GM12864 (cell line): ENCODE measurements around the gene POLA1.

Source experiments
- DNase-seq: peaks from one replicate; pipeline ENCODE4 v3.0.0-alpha.2; 2011; ENCODE audit warnings: low read depth
- H3K4me3 ChIP-seq: 2 replicates; pipeline ENCODE4 v1.5.1; 2011; ENCODE audit warnings: mild to moderate bottlenecking, low read depth, low read length, control low read depth
- TF ChIP-seq, protein P1 (sequence below): IDR thresholded peaks from 2 replicates; pipeline ENCODE4 v1.5.1; 2011; ENCODE audit warnings: low read depth, mild to moderate bottlenecking, moderate library complexity, low read length, control low read depth, inconsistent platforms; ENCODE audit errors: missing control alignments

Gene POLA1

DNA sequence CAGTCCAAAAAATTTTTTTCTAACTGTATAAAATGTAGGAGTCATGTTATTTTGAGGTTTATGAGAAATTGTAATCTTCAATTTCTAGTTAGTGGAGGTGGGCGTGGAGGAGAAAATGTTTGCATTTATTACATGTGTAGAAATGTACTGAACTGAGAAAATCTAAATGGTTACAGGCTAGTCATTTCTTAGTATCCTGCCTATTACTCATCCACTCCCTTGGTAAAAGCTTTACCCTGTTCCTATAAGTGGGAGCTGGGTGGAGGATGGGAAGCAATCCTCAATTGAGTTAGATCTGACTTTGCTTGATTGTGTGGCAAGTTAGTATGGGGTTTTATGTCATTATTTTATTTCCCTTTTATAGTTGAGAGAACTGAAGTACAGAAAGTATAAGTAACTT lies 73.8 kb downstream of the POLA1 start:
- DNase-seq, result no peak
- H3K4me3 ChIP-seq, result no peak overlapping the region
- TF ChIP-seq, protein P1, sequence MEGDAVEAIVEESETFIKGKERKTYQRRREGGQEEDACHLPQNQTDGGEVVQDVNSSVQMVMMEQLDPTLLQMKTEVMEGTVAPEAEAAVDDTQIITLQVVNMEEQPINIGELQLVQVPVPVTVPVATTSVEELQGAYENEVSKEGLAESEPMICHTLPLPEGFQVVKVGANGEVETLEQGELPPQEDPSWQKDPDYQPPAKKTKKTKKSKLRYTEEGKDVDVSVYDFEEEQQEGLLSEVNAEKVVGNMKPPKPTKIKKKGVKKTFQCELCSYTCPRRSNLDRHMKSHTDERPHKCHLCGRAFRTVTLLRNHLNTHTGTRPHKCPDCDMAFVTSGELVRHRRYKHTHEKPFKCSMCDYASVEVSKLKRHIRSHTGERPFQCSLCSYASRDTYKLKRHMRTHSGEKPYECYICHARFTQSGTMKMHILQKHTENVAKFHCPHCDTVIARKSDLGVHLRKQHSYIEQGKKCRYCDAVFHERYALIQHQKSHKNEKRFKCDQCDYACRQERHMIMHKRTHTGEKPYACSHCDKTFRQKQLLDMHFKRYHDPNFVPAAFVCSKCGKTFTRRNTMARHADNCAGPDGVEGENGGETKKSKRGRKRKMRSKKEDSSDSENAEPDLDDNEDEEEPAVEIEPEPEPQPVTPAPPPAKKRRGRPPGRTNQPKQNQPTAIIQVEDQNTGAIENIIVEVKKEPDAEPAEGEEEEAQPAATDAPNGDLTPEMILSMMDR, result no peak

DNA sequence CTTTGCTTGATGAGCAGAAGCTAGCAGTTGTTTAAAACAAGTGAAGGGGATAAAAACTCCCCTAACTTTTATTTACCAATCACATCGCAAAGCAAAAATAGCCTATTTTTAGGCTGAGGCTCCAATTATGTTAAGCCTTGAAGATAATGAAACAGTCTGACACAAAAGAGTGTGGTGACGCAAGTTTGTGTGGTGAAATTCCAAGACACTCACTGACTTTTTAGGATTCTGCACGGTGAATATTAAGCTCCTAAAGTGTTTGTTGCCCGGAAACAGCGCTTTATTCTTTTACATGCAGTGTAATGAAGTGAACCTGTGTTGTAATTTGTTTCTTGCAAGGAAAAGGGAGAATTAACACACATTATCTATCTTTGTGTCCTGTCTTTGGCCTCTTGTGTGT lies 74.8 kb downstream of the POLA1 start:
- TF ChIP-seq, protein P1, result no peak
- no peak for DNase-seq
- H3K4me3 ChIP-seq, result no peak overlapping the region

DNA sequence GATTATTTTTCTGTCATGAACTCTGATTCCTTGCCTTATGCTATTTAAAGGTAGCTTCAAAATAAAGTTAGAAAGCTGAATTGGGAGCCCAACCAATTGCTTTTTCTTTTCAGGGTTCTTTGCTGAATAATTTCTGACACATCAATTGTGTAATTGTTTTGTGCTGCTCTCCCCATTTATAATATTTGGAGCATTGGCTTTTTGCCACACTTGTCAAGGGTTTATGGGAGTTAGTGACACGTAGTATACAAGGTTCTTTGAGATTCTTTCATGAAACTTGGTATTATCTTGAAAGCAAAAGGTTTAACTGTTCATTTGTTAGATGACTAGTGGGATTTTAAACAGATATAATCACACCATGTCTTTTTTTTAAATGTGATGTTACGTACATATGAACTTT lies 80.9 kb downstream of the POLA1 start:
- H3K4me3 ChIP-seq, result no peak overlapping the region
- DNase-seq, result no peak
- TF ChIP-seq, protein P1, result no peak

DNA sequence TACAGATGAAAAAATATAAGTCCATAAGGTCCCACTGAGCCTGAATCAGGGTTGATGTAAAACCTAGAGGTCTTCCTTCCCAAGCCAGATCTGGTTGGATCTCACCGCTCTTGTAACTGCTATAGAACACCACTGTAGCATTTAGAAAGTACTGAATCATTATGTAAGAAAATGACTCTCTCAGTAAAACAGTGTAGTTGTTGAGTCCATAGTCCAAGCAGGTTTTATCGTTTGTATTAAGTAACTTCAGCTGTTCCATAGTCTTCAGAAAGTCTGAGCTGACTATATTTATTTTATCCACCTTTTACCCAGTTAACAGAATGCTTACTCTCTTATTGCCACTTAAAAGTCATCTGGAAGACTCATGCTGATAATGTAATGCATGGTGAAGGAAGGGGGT lies 82.2 kb downstream of the POLA1 start:
- TF ChIP-seq, protein P1, result no peak
- no peak overlapping the region for H3K4me3 ChIP-seq
- DNase-seq, result no peak

DNA sequence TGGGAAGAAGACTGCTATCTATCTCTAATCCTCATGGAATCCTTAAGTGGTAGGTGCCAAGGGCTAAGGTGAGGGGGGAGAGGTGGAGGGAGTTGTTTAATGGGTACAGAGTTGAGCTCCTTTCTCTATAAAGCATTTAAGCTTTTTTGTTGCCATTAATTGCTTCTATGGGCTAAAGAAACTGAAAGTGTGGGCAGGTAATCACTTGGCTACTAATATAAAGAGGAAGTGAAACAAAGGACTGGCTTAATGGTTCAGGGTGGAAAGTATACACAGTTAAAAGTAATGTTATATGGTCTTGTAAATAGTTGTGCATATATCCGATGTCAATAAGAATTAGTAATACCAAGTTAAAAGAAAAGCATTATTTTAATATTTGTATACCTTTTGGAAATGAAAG lies 83.9 kb downstream of the POLA1 start:
- DNase-seq, result peak; percentile 24
- TF ChIP-seq, protein P1, result no peak
- no peak overlapping the region for H3K4me3 ChIP-seq

DNA sequence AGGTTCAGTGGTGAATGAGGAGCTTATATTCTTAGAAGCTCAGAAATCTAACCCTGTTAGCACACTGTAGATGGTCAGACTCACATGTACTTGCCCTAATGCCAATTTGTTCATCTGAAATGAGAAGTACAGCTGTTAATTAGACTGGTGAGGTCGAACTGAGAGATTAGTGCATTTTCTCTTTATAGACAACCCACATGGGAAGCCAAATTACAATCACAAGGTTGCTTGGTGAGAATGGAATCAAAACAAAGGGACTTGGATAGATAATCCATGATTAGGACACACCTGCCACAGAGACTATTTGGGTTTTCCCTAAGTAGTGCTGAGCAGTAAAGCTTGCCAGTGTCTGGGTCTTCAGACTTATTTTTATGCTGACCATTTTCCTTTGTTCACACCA lies 88.3 kb downstream of the POLA1 start:
- DNase-seq, result no peak
- no peak overlapping the region for H3K4me3 ChIP-seq
- TF ChIP-seq, protein P1, result no peak

DNA sequence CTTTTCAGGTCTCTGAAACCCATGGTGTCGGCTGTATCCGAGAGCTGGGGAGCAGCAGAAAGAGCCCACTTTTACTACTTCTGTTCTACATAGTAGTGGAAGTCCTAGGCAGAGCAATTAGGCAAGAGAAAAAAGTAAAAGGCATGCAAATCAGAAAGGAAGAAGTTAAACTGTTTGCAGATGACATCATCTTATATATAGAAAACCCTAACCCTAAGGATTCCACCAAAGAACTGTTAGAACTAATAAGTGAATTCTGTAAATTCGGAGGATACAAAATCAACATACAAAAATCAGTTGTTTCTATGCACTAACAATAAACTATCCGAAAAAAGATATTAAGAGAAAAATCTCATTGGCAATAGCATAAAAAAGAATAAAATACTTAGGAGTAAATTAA lies 95.3 kb downstream of the POLA1 start:
- no peak overlapping the region for H3K4me3 ChIP-seq
- TF ChIP-seq, protein P1, result no peak
- no peak for DNase-seq
